ENCODE results near the gene SBK2.
A peak's percentile ranks its signal among the peaks of the same experiment; 100 is the strongest.

Gene SBK2

GRCh38 chr19:55484593-55485438 is 52.1 kb downstream of the SBK2 start, which contains the start of gene NAT14:
Gene NAT14, plus strand, starts transcription at chr19:55485188. Its CDS starts 521 bp downstream, at chr19:55485709.
- peak; percentile 65 for DNase-seq

DNA sequence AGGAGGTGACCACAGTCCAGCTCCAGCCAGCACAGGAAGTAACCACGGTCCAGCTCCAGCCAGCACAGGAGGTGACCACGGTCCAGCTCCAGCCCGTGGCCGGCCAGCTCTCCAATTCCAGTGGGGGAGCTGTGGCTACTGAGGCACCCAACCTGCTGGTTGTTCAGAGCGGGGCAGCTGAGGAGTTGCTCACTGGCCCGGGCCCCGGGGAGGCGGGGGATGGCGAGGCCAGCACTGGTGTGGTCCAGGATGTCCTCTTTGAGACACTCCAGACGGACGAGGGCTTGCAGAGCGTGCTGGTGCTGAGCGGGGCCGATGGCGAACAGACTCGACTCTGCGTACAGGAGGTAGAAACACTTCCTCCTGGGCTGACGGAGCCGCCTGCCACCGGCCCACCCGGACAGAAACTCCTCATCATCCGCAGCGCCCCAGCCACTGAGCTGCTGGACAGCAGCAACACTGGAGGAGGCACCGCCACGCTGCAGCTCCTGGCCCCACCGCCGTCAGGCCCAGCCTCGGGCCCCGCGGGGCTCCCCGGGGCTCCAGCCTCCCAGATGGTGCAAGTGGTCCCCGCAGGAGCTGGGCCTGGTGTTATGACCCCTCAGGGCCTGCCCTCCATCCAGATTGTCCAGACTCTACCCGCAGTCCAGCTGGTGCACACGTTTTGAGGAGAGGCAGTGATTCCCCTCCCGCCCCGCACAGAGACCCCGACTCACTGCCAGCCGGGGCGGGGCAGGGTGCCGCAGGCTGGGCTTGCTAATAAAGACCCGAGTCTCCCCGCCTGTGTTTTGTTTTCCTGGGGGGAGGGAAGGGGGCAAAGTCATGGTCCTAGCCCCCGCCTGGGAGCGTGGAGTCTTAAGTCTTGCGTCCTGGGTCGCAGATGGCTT is 53.0 kb downstream of the SBK2 start:
- DNase-seq, result no peak

DNA sequence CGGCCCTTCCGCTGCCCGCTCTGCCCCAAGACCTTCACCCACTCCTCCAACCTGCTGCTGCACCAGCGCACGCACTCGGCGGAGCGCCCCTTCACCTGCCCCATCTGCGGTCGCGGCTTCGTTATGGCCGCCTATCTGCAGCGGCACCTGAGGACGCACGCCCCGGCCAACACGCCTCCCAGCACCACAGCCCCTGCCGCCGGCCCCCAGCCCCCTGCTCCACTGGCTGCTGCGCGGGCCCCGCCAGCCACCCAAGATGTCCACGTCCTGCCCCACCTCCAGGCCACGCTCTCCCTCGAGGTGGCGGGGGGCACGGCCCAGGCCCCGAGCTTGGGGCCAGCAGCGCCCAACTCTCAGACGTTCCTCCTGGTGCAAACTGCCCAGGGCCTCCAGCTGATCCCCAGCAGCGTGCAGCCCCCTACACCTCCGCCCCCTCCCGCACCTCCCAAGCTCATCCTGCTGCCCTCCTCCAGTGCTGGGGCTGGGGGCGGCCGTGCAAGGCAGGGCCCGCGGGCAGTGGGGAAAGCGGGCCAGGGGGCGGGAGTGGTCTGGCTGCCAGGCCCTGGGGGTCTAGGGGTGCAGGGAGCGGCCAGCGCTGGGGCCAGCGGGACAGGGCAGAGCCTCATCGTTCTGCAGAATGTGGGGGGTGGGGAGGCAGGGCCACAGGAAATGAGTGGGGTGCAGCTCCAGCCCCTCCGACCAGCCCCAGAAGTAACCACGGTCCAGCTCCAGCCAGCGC is 53.8 kb downstream of the SBK2 start:
- DNase-seq, result no peak

- DNase-seq, result no peak
Observed at GRCh38 chr19:55482156-55482961, 54.6 kb downstream of the SBK2 start.

- no peak for DNase-seq
Observed at GRCh38 chr19:55481794-55482155, 55.2 kb downstream of the SBK2 start.

- DNase-seq, result no peak
Observed at GRCh38 chr19:55481148-55481793, 55.7 kb downstream of the SBK2 start.

DNA sequence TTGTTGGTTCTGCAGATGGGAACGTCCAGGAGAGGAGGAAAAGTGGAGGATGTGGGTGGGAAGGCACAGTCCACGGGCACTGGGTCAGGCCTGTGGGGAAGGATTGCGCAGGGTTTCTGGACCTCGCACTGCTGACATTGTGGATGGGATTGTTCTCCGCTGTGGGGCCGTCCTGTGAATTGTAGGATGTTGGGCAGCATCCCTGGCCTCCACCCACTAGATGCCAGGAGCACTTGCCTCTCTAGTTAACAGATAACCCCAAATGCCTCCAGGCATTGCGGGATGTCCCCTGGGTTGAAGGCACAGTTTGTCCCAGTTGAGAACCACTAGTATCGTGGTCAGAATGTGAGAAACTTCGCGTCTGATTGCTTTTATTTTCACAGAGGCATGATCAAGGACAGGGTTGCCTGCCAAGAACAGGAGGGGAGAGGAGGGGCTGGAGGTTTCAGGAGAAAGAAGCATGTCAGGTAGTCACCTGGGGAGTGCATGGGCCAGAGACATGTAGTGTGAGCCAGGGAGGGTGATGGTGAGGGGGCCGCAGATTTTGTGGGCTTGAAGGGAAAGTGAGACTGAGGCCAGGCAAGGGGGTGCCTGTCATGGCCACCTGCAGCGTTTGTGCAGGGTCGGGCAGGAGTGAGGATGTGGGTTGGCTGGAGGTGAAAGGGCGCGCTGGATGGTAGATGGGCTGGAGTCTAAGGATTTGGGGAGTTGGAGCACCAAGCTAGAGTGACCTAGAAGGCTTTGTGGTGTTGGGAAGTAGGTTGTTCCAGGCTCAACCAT is 57.3 kb downstream of the SBK2 start:
- no peak for DNase-seq

GRCh38 chr19:55479045-55479444 is 57.9 kb downstream of the SBK2 start:
- no peak for DNase-seq
